Hematopoietic multipotent progenitor cell treated with erythropoietin and hydrocortisone succinate and interleukin-3 and kit ligand, for 4 days (in vitro differentiated cells): Measurements from ENCODE around the gene FBN1.

Experiments used
- DNase-seq: peaks from one replicate; pipeline ENCODE4 v3.0.0-alpha.2; 2015

FBN1 gene

DNA sequence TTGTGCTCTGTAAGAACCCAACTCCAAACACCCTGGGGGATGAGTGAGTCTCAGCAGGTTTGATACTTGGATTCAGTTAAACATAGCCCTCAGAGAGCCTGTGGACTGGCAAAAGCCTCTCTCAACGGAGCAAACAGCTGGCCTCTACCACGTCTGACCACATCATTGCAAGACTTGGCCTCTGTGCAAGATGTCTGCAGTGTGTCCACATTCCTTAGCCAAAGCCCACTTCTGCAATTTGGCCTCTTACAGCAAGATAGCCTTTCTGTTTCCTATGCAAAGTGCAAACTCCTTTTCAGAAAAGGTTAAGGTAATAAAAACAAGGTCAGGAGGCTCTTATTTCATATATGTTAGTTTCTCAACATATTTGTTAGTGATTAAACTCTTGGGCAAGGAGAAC, 27.9 kb downstream of the FBN1 start:
- peak; percentile 79 for DNase-seq

DNA sequence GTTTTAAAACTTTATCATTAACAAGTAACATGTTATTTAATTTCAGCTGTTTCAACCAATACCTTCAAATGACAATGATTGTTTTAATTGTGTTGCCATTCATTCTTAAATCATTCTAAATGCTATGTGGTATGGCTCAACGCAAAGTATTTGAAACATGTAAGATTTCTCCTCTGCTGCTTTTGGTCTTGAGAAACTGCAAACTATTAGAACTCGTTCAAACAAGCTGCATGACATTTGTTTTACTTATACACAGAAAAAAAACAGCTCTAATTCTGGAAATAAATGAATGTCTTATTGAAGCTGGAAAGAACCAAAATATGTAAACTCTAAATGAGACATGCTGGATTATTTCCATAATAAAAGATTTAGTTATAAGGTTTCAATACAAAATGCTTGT, 29.3 kb downstream of the FBN1 start:
- DNase-seq, result no peak

DNA sequence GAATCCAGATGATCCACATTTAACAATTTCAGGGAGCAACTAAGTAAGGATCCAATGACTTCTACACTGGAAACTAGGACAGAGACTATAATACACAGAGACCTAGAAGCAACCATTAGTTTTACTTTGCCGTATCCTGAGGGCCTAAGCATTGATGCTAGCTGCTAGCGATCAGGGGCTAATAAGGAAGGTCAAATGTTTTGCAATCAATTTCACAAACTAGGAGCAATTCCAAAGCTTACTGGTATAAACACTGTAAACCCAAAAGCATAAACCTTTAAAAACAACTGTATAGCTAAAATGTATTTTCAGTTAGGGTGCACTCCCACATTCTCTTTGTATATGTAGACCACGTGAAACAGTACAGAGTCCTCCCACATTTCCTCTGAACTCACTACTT, 31.5 kb downstream of the FBN1 start:
- DNase-seq, result no peak

DNA sequence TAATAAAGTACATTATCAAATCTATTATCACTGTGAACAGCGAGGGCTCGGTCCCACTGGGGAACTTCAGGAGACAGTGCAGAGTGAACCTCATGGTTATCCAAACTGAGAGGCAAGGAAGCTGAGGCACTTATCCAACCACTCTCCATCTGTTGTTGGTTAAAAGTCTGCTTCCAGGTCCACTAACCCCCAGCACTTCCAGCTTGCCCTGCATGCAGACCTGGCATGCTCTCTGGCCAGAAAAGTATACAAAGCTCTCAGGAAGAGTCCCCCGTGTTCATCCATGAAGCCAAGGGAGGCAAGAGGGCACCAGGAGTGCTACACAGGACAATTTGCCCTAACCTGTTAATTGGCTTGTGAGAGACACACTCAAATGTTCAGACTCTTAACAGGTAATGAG, 36.0 kb downstream of the FBN1 start:
- DNase-seq, result no peak

DNA sequence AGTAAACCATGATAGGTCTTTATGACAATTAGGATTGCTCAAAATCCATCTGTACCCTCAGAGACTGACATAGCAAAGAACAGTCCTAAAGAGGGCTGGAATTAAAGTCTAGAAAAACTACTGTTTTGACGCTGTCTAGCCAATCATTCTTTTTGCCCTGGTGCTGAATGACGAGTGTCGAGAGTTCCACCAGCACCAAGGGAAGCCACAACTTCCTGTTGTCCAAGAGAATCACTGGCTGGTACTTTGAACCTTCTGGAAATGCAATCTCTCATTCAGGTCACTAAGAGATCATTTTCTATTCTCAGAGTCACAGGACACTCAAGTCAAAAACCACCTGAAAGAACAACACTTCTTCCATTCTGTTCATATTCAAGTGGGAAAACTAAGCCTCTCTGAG, 37.7 kb downstream of the FBN1 start:
- DNase-seq, result no peak

DNA sequence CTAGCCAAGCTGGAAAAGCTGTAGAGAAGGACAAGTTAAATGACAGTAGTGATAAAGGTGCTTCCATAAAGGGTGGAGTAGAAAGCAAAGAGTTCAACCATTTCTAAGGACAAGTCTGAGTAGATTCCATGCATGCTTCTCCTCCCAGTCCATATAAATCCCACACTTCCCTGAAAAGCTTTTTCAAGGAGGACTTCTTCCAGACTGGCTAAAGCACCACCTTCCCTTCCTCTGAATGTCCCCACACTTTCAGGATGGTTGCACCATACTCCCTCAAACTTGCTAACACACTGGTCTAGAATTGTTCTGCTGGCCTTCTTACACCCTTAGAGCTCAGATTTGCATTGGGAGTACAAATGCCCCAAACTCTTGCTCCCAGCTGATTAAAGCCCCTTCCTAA, 40.9 kb downstream of the FBN1 start:
- no peak for DNase-seq

DNA sequence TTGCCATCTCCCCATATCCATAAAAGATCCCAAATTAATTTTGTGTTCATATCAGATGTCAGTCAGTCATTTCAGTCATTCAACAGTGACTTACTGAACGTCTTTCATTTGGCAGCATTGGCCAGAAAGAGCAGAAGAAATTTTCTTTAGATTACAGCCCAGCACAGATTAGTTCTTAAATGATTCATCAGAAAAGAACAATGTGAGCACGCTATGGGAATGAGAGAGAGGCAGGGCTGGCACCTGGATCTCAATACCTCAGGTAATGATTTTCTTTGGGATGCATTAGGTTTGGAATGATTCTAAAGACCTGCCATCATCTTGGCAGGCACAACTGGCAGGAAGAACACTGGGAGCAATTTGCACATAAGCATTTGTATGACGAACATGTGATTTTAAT, 41.6 kb downstream of the FBN1 start:
- DNase-seq, result no peak

DNA sequence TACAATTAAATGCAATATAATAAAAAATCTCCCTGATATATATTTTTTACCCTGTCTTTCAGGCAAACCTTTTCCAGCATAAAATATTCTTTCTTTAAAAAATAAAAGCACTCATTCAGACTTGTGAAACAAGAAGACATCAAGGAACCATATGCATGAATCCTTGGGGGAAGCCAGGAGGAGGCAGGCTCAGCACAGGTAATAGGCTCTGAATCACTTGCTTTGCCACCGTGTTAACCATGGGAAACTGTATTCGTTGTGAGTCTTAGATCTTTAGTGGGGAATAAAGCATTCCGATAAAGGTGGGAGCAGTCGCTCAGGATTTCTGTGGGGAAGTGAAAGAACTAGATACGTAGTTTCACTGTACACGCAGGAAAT, 42.4 kb downstream of the FBN1 start:
- DNase-seq, result no peak

DNA sequence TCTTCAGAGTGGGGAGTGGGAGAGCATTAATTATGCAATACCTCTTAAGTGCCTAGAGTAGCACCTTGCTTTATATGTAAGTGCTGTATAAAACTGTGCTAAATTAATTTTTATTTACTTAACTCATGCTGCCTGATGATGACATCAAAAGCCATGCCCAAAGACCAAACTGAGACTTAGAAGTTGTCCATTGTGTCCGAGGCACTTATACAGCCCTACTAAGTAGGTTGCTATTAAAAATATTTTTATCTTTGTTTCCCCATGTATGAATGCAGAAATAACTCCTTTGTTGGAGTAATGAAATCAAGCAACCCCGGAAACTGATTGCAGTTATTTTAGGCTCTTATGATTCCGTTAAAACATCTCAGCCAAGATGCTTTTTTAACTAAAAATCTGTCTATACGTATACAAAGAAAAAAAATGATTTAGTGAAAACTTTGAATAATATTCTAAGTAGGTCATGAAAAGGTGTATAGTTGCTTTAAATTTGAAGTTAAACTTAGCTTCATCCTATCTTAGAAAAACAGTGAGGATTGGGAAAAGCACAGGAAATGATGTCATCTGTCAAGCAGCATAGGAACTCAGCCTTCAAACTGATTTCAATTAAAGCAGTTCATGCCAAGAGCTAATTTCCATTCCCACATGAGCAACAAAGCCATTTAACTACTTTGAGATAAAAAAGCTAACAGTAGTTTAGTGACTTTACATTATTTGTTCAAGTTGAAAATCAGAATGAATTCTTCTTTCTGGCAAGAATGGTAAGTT, 43.0 kb downstream of the FBN1 start:
- DNase-seq, result no peak

DNA sequence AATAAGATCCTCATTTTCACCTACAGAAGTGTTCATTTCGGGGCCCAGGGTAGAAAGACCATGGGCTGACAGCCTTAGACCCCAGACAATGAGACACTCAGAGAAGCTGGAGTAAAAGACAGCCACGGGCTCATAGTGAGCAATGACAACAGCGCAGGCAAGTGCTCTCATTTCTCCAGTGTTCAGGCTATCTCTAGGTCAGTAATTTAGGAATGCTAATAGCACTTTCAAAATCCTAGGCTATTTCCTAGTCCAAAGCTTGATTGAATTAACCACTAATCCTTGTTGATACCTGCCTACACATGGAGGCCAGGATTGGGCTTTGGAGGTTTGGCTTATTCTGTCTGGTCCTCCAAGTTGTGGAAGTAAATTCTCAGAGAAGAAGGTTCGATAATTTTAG, 44.4 kb downstream of the FBN1 start:
- DNase-seq, result no peak

DNA sequence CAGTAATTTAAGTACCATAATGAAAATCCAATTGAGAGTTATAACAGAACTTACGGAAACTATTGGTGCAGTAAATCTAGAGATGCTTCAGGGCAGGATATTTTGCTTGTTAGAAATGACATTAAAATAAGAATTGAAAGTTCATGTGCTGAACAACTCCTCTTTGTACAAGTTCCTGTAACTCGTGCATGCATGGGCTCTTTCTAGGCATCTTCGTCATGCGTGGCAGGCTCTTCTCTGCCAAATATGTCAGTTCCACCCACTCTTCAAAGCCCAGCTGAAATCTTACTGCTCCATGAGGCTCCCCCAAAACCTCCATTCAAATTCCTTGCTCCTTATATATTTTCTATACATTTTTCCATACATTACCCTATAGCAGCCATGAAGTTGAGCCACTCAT, 48.7 kb downstream of the FBN1 start:
- DNase-seq, result no peak

DNA sequence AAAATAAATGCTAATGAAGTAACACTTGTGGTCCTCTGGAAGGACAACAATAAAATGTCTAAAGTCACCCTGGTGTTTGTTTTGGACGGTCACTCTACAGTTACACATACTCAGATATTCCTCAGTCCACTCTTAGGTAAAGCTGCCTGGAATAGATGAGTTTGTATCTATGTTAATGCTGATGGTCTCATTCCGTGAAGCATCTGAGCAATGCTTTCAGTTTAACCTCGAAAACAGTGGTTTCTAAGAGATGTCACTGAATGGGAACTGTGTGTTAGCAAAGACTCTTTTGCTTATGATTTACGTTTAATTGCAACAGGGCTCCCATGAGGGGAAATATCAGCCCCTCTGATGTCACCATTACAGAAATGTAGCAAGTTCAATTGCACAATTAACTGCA, 49.1 kb downstream of the FBN1 start:
- no peak for DNase-seq

DNA sequence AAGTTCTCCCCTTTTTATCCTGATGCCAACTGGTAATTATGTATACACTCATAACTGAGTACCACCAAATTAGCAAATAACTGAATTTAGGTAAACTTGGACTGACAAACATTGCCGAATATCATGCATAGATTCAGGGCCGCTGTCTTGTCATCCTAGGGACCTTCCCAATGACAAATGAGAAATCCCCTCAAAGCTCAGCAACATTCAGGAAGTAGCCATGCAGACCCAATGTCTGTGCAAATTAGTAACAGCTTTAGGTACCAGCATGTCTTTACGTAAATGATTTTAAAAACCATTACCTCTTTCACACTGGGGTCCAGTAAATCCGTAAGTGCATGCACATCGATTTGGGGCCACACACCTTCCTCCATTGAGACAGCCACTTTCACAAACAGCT, 49.5 kb downstream of the FBN1 start:
- DNase-seq, result no peak

DNA sequence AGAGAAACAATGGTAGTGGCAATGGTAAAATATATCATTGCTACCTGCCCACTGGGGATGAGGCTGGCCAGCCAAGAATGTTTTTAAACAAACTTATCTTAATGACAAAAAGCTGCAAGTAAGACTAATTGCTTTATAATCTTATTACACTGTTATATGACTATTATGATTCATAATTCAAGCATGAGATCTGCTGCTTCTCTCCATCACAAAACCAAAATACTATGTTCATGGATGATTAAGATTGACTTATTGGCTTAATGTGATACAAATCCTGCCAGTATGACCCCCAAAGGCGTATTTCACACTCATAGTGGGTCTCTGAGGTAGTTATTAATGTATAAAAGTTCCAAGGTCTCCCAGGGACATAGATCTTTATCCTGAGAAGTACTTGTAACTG, 52.6 kb downstream of the FBN1 start:
- DNase-seq, result no peak

DNA sequence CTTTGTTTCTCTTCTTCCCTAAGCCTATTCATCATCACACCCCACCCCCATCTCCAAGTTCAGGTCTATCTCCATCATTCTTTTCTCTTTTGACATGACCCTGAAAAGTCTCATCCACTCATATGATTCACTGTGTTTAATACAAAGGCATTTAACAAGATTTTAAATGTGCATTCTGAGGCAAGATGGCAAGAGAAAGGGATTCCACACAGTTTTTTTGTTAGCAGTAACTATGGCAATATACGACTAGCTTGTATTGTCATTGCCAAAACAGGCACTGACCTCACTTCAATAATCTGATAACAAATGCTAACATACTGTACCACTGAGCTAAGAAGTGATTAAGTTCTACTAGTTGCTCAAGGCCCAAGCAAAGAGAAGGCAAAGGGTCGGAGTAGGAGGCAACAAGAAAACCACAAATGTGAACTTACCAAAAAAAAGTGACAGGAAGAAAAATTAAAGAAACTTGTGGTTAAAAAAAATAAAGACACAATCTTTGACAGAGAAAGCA, 53.2 kb downstream of the FBN1 start:
- DNase-seq, result peak; percentile 94

DNA sequence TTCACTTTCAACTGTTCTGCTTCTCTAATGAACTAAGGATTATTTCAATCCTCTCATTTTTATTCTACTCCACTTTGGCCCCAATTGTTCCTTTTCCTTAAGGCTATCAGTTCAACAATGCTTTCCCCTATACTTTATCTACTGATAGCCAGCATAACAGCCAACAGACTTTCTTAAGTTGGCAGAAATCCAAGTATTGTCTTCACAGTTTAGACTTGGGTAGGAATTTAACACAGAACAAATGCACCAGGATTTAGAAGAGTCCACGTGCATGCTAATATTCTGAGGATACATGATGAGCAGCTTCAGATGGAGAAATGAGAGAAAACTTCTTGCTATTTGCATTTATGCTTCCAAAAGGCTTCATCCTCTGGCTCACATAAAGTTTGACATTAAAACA, 54.8 kb downstream of the FBN1 start:
- peak; percentile 96 for DNase-seq

DNA sequence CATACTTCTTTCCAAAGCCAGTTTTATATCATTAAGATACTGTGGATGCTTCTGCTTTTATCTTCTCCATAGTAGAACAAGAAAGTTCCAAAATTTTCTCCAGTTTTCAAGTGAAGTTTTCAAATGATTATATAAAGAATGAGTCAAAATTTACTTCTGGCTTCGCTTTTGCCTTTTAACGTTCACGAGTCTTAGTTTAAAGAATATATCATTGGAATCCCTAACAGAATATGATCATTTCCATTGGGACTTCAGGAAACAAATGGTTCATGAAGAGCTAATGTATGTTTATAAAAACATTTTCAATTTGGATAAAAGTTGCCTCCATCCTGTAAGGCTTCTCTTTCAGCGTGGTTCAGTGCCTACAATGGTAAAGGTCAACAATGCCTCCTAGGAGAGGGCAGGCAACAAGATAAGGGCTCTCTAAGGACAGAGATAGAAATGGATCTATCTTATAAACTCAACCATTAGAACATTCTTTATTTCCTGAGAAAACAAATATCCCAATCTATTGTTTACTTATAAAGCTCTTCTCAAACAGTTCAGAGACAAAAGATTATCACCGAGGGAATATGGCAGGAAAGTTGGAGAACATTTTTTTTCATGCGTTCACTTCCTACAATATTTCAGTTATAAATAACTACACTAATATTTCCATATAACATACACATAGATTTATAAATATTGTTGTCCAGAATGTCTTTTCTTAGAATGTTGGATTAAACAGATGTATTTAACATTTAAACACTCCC, 60.5 kb downstream of the FBN1 start:
- DNase-seq, result no peak

DNA sequence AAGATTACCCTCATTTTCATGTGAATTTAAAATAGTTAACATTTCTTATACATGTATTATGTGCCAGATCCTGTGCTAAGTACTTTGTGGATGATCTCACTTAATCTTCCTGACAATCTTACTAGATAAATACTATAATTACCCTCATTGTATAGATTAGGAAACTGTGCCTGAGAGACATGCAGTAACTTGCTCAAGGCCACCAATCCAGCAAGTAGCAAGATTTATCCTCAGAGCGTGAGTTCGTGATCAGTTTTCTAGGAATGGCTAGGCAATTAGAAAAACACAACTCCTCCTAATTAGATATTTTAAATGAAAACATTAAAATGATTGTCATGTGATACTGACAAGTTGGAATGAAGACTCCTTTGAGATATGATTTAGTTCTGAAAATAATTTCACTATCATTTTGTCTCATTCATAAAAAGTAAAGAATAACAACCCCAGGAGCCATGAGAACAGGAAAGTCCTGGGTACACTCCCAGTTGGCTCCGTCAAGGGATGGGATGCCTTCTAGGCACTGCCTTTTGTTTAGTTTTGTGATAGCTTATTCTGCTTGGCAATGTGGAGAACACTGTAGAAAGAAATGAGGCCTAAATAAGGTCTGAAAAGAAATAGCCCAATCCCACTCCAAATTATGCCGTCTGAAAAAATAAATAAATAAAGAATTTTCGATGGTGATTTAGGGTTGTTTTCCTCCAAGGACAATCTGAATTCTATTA, 61.3 kb downstream of the FBN1 start:
- DNase-seq, result no peak

DNA sequence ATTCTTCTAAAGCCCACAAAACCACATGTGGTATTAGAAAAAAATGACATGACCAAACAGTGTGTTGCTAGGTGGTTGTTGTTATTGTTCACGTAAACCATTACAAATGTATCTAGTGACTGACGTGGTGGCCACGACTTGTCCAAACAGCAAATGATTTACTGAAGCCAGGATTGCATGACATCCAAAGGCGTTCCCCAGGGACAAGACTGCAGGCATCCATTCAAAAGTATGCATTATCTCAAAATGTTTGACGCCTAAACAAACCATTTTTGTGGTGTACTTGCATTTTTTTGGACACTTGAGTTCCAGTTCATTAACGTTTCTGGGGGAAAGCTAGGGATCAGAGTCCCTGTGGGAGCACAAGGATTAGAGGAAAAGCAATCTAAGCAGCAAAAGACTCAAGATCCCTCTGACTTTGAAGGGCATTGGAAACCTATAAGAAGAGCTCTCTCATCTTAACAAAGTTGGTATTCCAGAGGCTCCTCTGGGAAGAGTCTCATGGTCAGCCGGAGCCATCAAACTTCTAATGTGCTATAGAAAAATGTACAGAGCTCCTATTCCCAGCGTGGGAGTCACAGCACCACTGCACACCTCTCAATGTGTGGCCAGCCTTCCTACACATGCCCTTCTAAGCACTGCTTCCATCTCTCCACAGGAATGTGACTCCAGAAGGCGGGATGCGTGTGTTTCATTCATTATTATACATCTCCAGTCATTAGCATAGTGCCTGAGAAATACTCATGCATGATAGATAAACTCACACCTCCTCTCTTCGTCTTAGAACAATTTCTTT, 62.9 kb downstream of the FBN1 start:
- peak; percentile 33 for DNase-seq

DNA sequence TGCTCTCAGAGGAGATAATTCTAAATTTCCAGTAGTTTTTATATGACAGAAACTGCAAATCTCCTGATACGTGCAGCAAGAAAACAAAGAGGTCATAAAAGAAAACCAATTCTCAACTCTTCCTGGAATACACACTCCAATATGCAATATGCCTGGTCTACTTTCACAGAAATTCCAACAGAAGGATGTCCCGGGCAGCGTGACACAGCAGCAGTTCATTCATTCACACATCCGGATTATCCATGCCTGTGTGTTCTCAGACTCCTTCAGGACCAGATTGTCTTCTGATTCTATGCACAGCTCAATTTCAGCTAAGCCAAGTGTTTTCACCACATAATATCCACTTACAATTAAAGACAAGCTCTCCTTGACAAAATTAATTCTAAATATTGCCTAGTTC, 64.3 kb downstream of the FBN1 start:
- DNase-seq, result no peak

DNA sequence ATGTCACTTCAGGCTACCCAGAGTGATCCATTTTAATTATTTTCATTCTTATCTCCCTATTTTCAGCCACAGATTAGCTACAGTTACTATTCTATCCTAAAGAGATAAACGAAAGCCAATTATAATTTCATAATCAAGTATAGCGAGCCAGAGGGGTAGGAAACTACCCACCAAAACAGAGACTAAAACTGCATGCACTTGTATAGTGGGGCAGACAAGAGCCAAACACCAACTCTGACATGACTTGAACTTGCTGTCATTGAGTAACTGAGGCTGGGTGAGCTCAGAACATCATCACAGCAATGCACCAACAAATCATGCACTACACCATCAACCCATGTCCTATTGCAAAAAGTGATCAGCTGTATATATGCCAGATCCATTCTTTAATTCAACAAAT, 64.8 kb downstream of the FBN1 start:
- no peak for DNase-seq

DNA sequence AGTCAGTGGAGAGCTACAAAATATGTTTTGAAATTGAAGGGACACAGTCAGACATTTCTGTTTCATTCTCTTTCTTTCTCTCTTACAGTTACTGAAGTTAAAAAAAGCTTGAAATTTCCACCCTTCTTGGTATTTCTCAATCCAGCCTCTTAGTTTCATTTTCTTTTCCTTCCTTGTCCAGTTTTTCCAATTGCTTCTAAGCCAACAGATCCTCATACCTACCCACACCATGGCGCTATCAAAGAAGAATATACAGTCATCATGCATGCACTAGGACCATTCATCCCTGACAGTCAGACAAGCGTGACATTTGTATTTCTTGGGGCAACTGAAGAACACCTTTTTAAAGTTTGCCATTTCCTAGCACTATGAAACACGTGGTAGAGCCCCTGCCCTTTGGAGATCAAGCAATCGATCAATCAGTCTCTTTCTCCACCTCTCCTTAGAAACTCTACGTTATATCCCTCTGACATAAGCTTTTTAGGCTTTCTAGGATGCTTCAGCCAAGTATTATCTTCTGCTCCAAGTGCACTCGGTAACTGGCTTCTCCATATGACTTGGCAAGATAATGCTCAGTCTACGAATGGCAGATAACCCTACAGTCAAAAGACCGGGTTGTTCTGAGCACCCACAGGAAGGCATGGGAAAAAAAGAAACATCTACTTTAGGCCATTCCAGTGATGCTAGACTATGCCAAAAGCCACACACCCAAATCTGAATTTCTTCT, 65.4 kb downstream of the FBN1 start:
- peak; percentile 94 for DNase-seq
